C4-2B (cell line): ENCODE measurements around the gene METTL14.
"Not testable (repeated sequence)": the region's sequence is repeated elsewhere in the genome, so short reads cannot be mapped to it uniquely, and the experiment has no call there.

ENCODE experiments used
- H3K27ac ChIP-seq: fragments of 450-650 bp; 2 replicates; pipeline ENCODE4 v1.5.1; 2017
- CTCF ChIP-seq: fragments of 450-650 bp; conservative IDR thresholded peaks from 2 replicates; pipeline ENCODE4 v1.5.1; 2017; ENCODE audit warnings: mild to moderate bottlenecking
- ZFX ChIP-seq: fragments of 450-650 bp; IDR thresholded peaks from 2 replicates; pipeline ENCODE4 v1.6.1; 2017

The METTL14 gene

GRCh38 chr4:118684873-118685811 is at the start of gene METTL14:
TSS of gene METTL14 (plus strand) at chr4:118685392. CDS start at chr4:118685535, 143 bp downstream.
- TF ChIP-seq CTCF: no peak
- TF ChIP-seq ZFX: no peak; the same call in 1 of the 2 replicates

GRCh38 chr4:118636126-118636525 is 49.1 kb upstream of the METTL14 start:
- H3K27ac ChIP-seq: not testable (repeated sequence)

More at GRCh38 chr4:118684873-118685811, at the start of gene METTL14:
- peak within 1 kb of the TSS; percentile 68 for H3K27ac ChIP-seq

- not testable (repeated sequence) for H3K27ac ChIP-seq
- TF ChIP-seq CTCF: peak; percentile 61
Measured at GRCh38 chr4:118664665-118665064, 20.5 kb upstream of the METTL14 start.

GRCh38 chr4:118669220-118669619 is 16.0 kb upstream of the METTL14 start:
- not testable (repeated sequence) for H3K27ac ChIP-seq

DNA sequence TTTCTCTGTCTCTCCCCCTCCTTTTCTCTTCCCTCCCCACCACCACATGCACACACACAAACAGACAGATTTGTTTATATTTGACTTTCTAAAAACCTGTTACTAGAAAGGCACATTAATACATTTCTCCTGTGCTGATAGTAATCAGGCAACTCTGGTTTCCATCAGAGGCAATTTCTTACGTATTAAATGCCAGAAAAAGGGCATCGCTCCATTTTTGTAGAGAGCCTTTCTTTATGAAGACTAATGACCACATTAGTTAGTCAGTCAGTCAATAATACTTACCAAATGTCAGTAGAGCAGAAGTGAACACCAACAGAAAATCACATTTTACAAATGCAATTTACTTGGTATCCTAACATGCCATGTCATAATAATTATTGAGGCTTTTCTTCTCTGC is 14.2 kb upstream of the METTL14 start:
- not testable (repeated sequence) for H3K27ac ChIP-seq

DNA sequence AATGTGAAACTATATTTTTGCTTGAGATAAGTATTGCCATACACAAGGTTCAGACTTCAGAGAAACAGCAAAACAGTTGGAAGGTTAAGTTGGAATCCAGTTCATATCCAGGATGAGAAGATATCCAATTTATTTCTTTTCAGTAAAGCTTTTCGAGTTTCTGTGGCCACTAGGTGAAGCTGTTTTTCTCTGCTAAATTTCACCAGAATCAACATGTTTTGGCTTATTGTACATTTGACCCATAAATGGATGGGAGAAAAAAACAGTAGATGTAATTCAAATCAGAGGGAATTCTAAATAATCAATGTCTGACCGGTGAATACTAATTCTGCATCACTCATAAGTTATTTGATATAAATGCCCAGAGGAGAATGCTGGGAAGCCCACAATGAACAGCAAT is 9.1 kb upstream of the METTL14 start:
- H3K27ac ChIP-seq: no peak overlapping the region
- TF ChIP-seq CTCF (peak; percentile 13; the same call in 1 of the 2 replicates), ZFX (no peak)

DNA sequence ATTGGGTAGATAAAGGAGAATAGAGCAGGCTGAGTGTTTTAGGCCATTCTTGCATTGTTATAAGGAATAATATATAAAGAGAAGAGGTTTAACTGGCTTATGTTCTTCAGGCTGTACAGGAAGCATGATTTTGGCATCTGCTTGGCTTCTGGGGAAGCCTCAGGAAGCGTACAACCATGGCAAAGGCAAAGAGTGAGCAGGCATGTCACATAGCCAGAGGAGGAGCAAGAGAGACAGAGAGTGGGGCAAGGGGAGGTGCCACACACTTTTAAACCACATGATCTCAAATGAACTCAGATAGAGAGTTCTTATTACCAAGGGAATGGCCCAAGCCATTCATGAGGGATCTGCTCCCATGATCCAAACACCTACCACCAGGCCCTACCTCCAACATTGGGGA is 4.4 kb upstream of the METTL14 start:
- TF ChIP-seq CTCF (no peak), ZFX (no peak)
- H3K27ac ChIP-seq: no peak overlapping the region

DNA sequence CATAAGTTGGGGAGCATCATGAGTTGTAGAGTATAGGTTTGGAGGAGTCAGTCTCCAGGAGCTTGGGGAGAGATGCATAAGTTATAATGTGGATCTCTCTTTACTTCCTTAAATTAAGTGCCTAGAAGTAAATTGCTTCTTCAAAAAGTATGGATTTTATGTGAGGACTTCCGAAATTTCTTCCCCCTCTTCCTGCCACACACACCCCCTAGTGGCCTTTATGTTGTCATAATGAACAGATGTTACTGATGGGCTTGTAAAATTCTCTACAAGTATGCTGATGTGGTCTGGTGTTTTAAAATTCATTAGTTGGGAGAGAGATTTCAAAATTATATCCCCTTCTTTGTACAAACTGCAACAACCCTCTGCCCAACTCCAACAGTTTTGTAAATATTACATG is 2.3 kb upstream of the METTL14 start:
- no peak overlapping the region for H3K27ac ChIP-seq
- TF ChIP-seq ZFX: no peak
- peak; percentile 51 for TF ChIP-seq CTCF

DNA sequence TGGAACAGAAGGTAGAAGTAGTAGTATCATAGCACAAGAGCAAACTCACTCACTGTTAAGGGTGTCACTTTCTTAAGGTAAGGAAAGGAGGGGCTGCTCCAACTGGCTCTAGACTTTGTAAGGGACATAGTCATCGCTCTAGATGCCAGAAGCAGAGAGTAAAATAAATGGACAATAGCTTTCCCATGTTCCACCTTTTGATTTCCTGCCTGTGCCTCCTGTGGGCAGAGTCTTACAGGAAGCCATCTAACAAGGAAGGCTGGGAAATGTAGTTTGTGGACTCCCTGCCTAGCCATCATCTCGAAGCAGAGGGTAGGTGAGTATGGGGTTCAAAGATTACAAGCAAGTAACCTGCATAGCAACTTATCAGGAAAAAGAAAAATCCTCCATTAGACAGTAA is 1.7 kb upstream of the METTL14 start:
- H3K27ac ChIP-seq: no peak overlapping the region
- TF ChIP-seq ZFX (no peak), CTCF (no peak)
